ENCODE measurements around the gene DYNC2H1.
"Not testable (repeated sequence)": the region's sequence is repeated elsewhere in the genome, so short reads cannot be mapped to it uniquely, and the experiment has no call there.

Gene DYNC2H1

GRCh38 chr11:103108933-103109817 lies at the start of gene DYNC2H1:
Gene DYNC2H1 (plus strand): TSS chr11:103109426. CDS start chr11:103109575, 149 bp downstream.
- peak; percentile 89 for DNase-seq

- DNase-seq: no peak
These were observed 47.6 kb upstream of the DYNC2H1 start for GRCh38 chr11:103061656-103062055.

GRCh38 chr11:103067118-103067517 lies 42.1 kb upstream of the DYNC2H1 start:
- no peak for DNase-seq

GRCh38 chr11:103069367-103069766 lies 39.9 kb upstream of the DYNC2H1 start:
- no peak for DNase-seq

GRCh38 chr11:103070142-103070541 lies 39.1 kb upstream of the DYNC2H1 start:
- DNase-seq: no peak

GRCh38 chr11:103071008-103071407 lies 38.2 kb upstream of the DYNC2H1 start:
- no peak for DNase-seq

GRCh38 chr11:103076361-103076760 lies 32.9 kb upstream of the DYNC2H1 start:
- DNase-seq: no peak

- DNase-seq: no peak
These were observed 31.7 kb upstream of the DYNC2H1 start for GRCh38 chr11:103077554-103077953.

GRCh38 chr11:103078710-103079109 lies 30.5 kb upstream of the DYNC2H1 start:
- no peak for DNase-seq

GRCh38 chr11:103079833-103080232 lies 29.4 kb upstream of the DYNC2H1 start:
- no peak for DNase-seq

GRCh38 chr11:103085758-103086365 lies 23.4 kb upstream of the DYNC2H1 start:
- no peak for DNase-seq

- DNase-seq: no peak
These were observed 22.8 kb upstream of the DYNC2H1 start for GRCh38 chr11:103086461-103086860.

GRCh38 chr11:103091064-103091800 lies 18.0 kb upstream of the DYNC2H1 start:
- peak; percentile 44 for DNase-seq

- peak; percentile 95 for DNase-seq
These were observed 17.3 kb upstream of the DYNC2H1 start, which contains the start of gene DCUN1D5 for GRCh38 chr11:103091801-103092524. Gene DCUN1D5 (minus strand): TSS chr11:103092160. CDS start chr11:103091872, 288 bp downstream.

- no peak for DNase-seq
These were observed 11.9 kb upstream of the DYNC2H1 start for GRCh38 chr11:103097279-103097678.

GRCh38 chr11:103109818-103110388 lies 677 bp downstream of the DYNC2H1 start:
- peak; percentile 20 for DNase-seq

GRCh38 chr11:103110391-103110790 lies 1.2 kb downstream of the DYNC2H1 start:
- DNase-seq: no peak

GRCh38 chr11:103111400-103111799 lies 2.2 kb downstream of the DYNC2H1 start:
- no peak for DNase-seq

GRCh38 chr11:103112364-103112763 lies 3.1 kb downstream of the DYNC2H1 start:
- no peak for DNase-seq

- DNase-seq: no peak
These were observed 5.6 kb downstream of the DYNC2H1 start for GRCh38 chr11:103114836-103115235.

- DNase-seq: no peak
These were observed 16.2 kb downstream of the DYNC2H1 start for GRCh38 chr11:103125462-103125861.

- DNase-seq: not testable (repeated sequence)
These were observed 32.8 kb downstream of the DYNC2H1 start for GRCh38 chr11:103141986-103142385.

Data from activated T-cell treated with anti-CD3 and anti-CD28 coated beads, Interleukin-2, amount 50 U/mL, for 1 hour (primary cell).